OCI-LY1 (cell line): ENCODE results near the gene ZBTB21.

Source experiments
- H2AFZ ChIP-seq: fragments of 200-600 bp; sonication (generic), shearing (Covaris generic); 2 replicates; pipeline ENCODE4 v1.6.0; 2014; ENCODE audit warnings: antibody characterized with exemption, mild to moderate bottlenecking, low read length
- H3F3A ChIP-seq: fragments of 200-600 bp; sonication (generic), shearing (Covaris generic); 2 replicates; pipeline ENCODE4 v1.6.0; 2014; ENCODE audit warnings: mild to moderate bottlenecking, antibody characterized with exemption, low read length, moderate library complexity; ENCODE audit not compliant: insufficient read depth
- H3K27ac ChIP-seq: fragments of 200-600 bp; sonication (generic); 2 replicates; pipeline ENCODE4 v1.5.1; 2014; ENCODE audit warnings: low read length, mixed run types, mild to moderate bottlenecking, low read depth; ENCODE audit not compliant: poor library complexity, severe bottlenecking
- H3K27me3 ChIP-seq: fragments of 200-600 bp; sonication (generic); 2 replicates; pipeline ENCODE4 v1.6.0; 2014; ENCODE audit warnings: antibody characterized with exemption, mild to moderate bottlenecking, low read length, moderate library complexity; ENCODE audit not compliant: insufficient read depth
- H3K36me3 ChIP-seq: fragments of 200-600 bp; sonication (generic); 2 replicates; pipeline ENCODE4 v1.6.1; 2014; ENCODE audit warnings: mild to moderate bottlenecking, antibody characterized with exemption, low read length, moderate library complexity, mixed read lengths; ENCODE audit not compliant: insufficient read depth
- H3K4me1 ChIP-seq: fragments of 200-600 bp; sonication (generic); 2 replicates; pipeline ENCODE4 v1.5.1; 2014; ENCODE audit warnings: mild to moderate bottlenecking, low read length, moderate library complexity; ENCODE audit not compliant: insufficient read depth, severe bottlenecking
- H3K4me2 ChIP-seq: fragments of 200-600 bp; sonication (generic), shearing (Covaris generic); 2 replicates; pipeline ENCODE4 v1.6.1; 2014; ENCODE audit warnings: low read length
- H3K4me3 ChIP-seq: fragments of 200-600 bp; sonication (generic); 2 replicates; pipeline ENCODE4 v1.5.1; 2014; ENCODE audit warnings: low read length, low read depth, mild to moderate bottlenecking, mixed read lengths; ENCODE audit not compliant: poor library complexity, severe bottlenecking
- H3K79me2 ChIP-seq: fragments of 200-600 bp; shearing (Covaris generic); 2 replicates; pipeline ENCODE4 v1.6.1; 2016; ENCODE audit warnings: mixed run types, low read length, mixed read lengths; ENCODE audit not compliant: insufficient read depth
- H3K9ac ChIP-seq: fragments of 200-600 bp; sonication (generic), shearing (Covaris generic); 2 replicates; pipeline ENCODE4 v1.6.1; 2014; ENCODE audit warnings: mild to moderate bottlenecking, low read length, mixed read lengths
- H3K9me2 ChIP-seq: fragments of 200-600 bp; sonication (generic), shearing (Covaris generic); 2 replicates; pipeline ENCODE4 v1.6.1; 2014; ENCODE audit warnings: low read depth, mild to moderate bottlenecking, low read length, mixed read lengths
- H3K9me3 ChIP-seq: fragments of 200-600 bp; shearing (Covaris generic); 2 replicates; pipeline ENCODE4 v1.6.1; 2014; ENCODE audit warnings: low read length, mixed read lengths
- H4K20me1 ChIP-seq: fragments of 200-600 bp; sonication (generic), shearing (Covaris generic); 2 replicates; pipeline ENCODE4 v1.6.0; 2016; ENCODE audit warnings: mild to moderate bottlenecking, low read length; ENCODE audit not compliant: insufficient read depth
- EZH2 ChIP-seq: fragments of 200-600 bp; sonication (generic), shearing (Covaris generic); IDR thresholded peaks from 2 replicates; pipeline ENCODE4 v1.8.0; 2017; ENCODE audit warnings: borderline replicate concordance, mixed run types, mild to moderate bottlenecking, antibody characterized with exemption, low read length, moderate library complexity, mixed read lengths
- TF ChIP-seq, protein P1 (sequence below): fragments of 200-600 bp; sonication (generic), shearing (Covaris generic); IDR thresholded peaks from 2 replicates; pipeline ENCODE4 v1.5.1; 2017; ENCODE audit warnings: mild to moderate bottlenecking, antibody characterized with exemption, low read length, moderate library complexity, mixed read lengths

The ZBTB21 gene

DNA sequence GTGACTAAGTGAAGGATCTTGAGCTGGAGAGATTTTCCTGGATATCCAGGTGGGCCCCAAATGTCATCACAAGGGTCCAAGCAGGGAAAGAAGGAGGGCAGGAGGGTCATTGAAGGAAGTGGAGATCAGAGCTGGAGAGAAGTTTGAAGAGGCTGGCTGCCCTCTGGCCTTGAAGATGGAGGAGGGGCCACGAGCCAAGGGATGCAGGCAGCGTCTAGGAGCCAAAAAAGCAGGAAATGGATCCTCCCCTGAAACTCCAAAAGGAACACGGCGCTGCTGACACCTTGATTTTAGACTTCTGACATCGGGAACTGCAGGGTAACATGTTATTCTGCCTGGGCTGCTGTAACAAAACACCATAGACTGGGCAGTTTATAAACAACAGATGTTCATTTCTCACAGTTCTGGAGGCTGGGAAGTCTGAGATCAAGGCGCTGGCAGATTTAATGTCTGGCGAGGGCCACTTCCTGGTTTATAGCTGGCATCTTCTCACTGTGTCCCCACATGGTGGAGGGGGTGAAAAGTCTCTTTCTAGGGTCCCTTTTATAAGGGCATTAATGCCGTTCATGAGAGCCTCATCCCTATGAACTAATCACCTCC, 28.8 kb upstream of the ZBTB21 start:
- no peak overlapping the region for H3K4me3 ChIP-seq
- H3K36me3 ChIP-seq = no peaks in the 10 kb centered on the region
- H2AFZ ChIP-seq = no peak overlapping the region
- no peaks in the 10 kb centered on the region for H3K9me3 ChIP-seq
- H4K20me1 ChIP-seq = no peaks in the 10 kb centered on the region
- no peak for TF ChIP-seq EZH2
- TF ChIP-seq, protein P1, sequence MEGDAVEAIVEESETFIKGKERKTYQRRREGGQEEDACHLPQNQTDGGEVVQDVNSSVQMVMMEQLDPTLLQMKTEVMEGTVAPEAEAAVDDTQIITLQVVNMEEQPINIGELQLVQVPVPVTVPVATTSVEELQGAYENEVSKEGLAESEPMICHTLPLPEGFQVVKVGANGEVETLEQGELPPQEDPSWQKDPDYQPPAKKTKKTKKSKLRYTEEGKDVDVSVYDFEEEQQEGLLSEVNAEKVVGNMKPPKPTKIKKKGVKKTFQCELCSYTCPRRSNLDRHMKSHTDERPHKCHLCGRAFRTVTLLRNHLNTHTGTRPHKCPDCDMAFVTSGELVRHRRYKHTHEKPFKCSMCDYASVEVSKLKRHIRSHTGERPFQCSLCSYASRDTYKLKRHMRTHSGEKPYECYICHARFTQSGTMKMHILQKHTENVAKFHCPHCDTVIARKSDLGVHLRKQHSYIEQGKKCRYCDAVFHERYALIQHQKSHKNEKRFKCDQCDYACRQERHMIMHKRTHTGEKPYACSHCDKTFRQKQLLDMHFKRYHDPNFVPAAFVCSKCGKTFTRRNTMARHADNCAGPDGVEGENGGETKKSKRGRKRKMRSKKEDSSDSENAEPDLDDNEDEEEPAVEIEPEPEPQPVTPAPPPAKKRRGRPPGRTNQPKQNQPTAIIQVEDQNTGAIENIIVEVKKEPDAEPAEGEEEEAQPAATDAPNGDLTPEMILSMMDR = no peak
- H3K79me2 ChIP-seq = no peaks in the 10 kb centered on the region
- no peaks in the 10 kb centered on the region for H3F3A ChIP-seq
- H3K27me3 ChIP-seq = no peaks in the 10 kb centered on the region
- H3K9me2 ChIP-seq = no peaks in the 10 kb centered on the region
- no peak overlapping the region for H3K4me2 ChIP-seq
- H3K9ac ChIP-seq = no peak overlapping the region
- no peak overlapping the region for H3K27ac ChIP-seq
- peaks cover 23% of the 10 kb centered on the region for H3K4me1 ChIP-seq

DNA sequence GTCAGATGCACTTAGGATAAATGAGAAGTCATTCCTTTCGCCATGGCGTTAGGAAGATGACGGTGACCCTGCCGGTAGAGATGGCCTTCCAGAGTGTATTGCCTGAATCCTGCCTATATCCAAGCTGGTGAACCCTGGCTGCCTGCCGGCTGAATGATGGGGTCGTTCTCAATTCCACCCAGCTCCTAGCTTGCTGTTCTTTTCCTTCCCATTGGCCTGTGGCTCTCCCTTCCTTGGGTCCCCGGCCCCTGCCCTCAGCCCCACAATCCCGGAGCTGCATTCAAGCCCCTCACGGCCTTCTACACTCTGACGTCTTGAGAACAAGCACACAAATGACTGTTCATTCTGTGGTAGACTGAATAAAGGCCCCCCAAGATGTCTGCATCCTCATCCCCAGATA, 28.2 kb upstream of the ZBTB21 start:
- TF ChIP-seq EZH2 = no peak
- TF ChIP-seq, protein P1 = no peak
- Histone ChIP-seq H3K27me3 (no peaks in the 10 kb centered on the region), H3K4me3 (no peak overlapping the region), H3K27ac (no peak overlapping the region), H3K4me1 (peaks cover 23% of the 10 kb centered on the region), H4K20me1 (no peaks in the 10 kb centered on the region), H3K9ac (no peak overlapping the region), H3K9me3 (no peaks in the 10 kb centered on the region), H3K79me2 (no peaks in the 10 kb centered on the region), H3F3A (no peaks in the 10 kb centered on the region), H3K9me2 (no peaks in the 10 kb centered on the region), H3K4me2 (no peak overlapping the region), H3K36me3 (no peaks in the 10 kb centered on the region), H2AFZ (no peak overlapping the region)

DNA sequence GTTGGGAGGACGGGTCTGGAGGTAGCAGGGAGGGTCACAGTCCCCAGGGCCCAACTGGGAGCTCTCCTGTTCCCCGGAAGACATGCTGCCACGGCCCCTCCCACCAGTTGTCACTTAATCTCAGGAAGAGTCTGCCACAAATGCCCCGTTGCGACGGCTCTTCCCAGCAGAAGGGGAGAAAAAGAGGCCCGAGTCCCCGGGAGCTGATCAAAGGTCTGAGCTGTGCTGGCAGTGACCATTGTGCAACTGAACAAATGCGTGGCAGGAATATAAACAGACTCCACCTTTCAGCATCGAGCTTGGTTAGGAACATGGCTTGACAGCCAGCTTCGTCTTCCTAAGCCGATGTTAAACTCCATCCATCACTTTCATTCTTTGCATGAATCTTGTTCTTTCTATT, 27.8 kb upstream of the ZBTB21 start:
- H3K9me3 ChIP-seq = no peaks in the 10 kb centered on the region
- no peaks in the 10 kb centered on the region for H3K27me3 ChIP-seq
- no peaks in the 10 kb centered on the region for H3K36me3 ChIP-seq
- H3K27ac ChIP-seq = no peak overlapping the region
- H3K4me2 ChIP-seq = no peak overlapping the region
- H3K9me2 ChIP-seq = no peaks in the 10 kb centered on the region
- H3K79me2 ChIP-seq = no peaks in the 10 kb centered on the region
- no peak overlapping the region for H3K4me3 ChIP-seq
- no peak overlapping the region for H3K9ac ChIP-seq
- H2AFZ ChIP-seq = no peak overlapping the region
- H3K4me1 ChIP-seq = peaks cover 27% of the 10 kb centered on the region
- H4K20me1 ChIP-seq = no peaks in the 10 kb centered on the region
- TF ChIP-seq EZH2 = no peak
- TF ChIP-seq, protein P1 = no peak
- no peaks in the 10 kb centered on the region for H3F3A ChIP-seq
